Urothelium cell line (cell line): ENCODE data around the gene AMBRA1.
"Not testable (repeated sequence)": the region's sequence is repeated elsewhere in the genome, so short reads cannot be mapped to it uniquely, and the experiment has no call there.

Experiments used
- DNase-seq: peaks from one replicate; pipeline ENCODE4 v3.0.0; 2011; ENCODE audit warnings: low spot score, mixed read lengths
- FAIRE-seq: peaks from 2 replicates; lab custom pipeline; 2011; peaks lifted over from hg19 to GRCh38; lab: Jason Lieb, UNC

The AMBRA1 gene

DNA sequence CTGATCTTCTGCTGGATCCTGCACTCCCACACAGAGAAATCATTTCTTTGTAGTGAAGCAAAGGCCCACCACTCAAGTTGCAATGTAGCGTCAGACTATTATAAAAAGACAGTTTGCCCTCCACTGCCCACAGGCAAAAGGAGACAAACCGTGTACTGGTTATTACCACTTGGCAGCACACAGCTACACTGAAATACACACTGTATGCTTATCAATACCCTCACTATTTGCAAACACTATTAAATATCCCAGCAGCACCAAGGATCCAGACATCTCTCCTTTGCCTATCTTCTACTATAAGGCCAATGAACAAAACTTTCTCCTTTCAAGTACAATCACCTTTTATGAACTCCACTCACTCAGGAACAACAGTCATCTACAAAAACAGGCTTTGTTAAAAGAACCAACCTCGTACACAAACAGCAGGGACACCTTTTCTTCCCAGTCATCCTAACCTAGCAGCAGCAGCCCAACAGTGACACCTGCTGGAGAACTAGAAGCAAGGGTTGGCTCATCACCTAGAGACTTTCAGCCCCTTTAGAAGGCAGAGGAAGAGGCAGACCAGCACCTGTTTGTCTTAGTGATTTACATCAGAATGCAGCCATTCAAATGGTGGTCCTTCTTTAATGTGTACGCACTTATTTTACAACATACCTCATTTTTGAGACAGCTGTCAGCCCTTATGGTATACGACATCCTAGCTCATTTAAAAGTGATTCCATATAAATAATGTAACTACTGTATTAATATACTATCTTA, 56.1 kb downstream of the AMBRA1 start:
- FAIRE-seq (peak; percentile 56), DNase-seq (peak; percentile 78)

DNA sequence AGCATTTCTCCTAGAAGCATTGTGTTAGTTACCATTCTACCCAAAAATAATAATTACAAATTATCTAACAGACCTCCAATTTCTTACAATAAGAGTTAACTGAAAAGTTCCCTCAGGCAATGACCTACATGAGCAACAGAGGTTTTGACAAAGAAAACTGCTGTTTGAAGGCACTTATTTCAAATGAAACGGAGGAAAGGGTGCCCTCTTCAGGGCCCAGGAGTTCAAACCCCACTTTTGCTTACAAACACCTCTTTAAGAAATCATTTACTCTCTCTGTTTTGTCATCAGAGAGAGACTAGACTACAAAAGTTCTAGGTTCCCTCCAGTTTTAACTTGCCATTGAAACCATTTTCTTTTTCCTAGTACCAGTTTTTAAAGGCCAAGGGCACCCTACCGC, 56.7 kb downstream of the AMBRA1 start:
- no peak for DNase-seq
- FAIRE-seq, result no peak

DNA sequence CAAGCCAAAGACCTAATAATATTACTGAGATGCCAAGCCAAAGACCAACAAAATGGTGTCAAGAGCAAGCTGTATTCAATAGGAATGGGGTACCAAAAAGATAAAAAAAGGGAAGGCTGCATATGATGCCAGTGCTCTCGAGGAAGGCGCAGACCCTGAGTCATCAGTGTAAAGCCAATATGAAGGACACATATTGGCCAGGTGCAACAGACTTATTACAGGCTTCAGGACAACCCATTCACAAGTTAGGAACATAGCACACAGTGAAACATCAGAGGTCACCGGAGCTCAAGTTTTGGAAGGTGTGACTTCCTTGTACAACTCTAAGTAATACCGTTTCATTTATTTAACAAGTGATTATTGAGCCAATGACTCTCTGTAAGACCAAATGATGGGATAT, 58.1 kb downstream of the AMBRA1 start:
- DNase-seq (no peak), FAIRE-seq (no peak)

DNA sequence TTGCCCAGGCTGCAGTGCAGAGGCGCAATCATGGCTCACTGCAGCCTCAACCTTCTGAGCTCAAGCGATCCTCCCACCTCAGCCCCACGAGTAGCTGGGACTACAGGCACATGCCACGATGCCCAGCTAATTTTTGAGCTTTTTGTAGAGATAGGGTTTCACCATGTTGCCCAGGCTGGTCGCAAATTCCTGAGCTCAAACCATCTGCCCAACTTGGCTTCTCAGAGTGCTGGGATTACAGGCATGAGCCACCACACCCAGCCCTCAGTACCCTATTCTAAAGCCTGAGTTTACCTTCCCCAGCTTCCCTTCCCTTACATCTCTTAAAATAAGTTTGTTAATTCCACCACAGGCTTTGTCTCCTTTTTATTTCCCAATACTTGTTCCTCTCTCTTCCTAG, 59.1 kb downstream of the AMBRA1 start:
- FAIRE-seq (no peak), DNase-seq (no peak)

- no peak for DNase-seq
- no peak for FAIRE-seq
Observed at GRCh38 chr11:46533396-46534100, 60.3 kb downstream of the AMBRA1 start.

GRCh38 chr11:46529928-46530574, 63.8 kb downstream of the AMBRA1 start:
- no peak for DNase-seq
- FAIRE-seq, result no peak

DNA sequence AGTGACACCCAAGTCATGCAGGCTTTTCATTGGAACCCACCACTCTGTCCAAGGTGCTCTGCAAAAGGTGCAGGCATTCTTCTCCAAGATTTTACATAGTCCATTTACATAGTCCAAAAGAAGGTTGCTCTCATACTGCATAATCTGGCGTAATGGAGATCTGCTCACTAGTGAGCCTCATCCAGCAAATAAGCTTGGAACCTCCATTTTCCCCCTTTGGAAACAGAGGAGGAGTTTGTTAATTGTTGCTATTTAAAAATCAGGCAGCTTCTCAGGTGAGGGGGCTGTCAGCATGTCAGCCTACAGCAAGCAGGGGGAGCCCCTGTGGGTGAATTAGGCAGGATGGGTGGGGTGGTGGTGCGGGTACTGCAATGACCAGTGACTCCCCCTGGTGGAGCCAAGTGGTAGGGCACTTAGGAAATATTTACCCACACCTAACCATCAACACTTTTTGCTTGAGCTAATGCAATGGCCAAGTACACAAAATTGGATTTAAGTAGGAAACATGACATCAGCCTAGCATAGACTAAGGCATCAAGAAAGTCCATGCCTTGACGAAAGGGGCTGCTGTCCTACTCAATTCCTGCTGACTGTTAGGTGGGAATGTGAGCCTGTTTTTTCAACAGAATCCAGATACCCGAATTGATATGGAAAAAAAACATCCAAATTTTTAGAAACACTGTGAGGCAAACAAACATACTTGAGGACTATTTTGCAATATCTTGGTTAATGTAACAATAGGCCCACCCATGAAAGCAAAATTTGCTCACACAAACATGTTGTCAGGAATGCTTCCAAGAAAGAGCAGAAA, 64.5 kb downstream of the AMBRA1 start:
- DNase-seq, result peak; percentile 82
- FAIRE-seq, result no peak

DNA sequence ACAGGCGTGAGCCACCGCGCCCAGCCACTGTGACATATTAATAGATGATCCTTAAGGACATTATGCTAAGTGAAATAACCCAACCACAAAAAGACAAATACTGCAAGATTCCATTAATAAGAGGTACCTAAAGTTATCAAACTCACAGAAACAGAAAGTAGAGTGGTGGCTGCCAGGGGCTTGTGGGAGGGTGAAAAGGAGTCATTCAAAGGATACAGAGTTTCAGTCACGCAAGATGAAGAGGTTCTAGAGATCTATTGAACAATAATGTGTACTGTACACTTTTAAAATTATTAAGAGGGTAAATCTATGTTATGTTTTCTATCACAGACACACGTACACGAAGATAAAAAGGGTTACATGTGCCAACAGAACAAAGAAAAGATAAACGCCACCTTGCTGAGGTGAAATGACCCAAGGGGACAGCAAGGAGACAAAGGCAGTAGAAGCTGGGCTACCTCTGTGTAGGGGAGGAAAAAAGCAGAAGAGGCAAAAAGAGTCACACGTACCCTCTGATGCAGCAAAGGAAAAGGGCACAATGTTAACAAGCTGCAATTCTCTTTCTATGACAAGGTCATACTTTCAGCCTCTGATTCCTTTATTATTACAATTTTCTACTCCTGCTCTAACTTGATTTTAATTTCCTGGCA, 65.3 kb downstream of the AMBRA1 start:
- FAIRE-seq (no peak), DNase-seq (no peak)

- FAIRE-seq (no peak), DNase-seq (no peak)
Observed at GRCh38 chr11:46527591-46528130, 66.2 kb downstream of the AMBRA1 start.

- DNase-seq (no peak), FAIRE-seq (no peak)
Observed at GRCh38 chr11:46526216-46527215, 67.3 kb downstream of the AMBRA1 start.

- DNase-seq, result no peak
- FAIRE-seq, result no peak
Observed at GRCh38 chr11:46524201-46524770, 69.5 kb downstream of the AMBRA1 start.

GRCh38 chr11:46523290-46523689, 70.5 kb downstream of the AMBRA1 start:
- no peak for FAIRE-seq

DNA sequence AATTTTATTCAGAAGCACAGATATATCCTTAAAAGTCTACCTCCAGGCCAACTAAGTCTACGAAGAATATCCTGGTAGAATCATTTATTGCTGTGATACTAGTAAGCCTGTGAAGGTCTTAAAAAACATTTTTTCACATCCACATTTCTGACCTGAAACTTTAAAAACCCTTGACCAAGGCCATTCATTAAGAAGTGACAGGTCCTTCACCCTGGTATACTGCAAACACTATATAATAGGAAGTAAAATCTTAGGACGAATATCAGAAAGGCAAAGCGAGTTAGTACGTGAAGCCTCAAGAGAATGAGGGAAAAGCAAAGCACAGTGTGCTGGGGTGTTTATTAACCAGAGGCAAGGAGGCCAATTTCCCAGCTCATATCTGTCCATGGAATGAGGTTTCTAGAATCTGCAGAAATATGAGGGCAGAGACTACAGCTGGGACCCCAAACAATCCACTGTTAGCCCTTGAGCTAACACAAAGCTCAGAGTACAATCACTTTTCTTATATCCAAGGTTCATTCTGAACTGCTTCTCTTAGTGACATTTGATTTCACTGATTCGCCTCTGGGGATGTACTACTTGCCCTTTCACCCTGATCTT, 71.0 kb downstream of the AMBRA1 start:
- no peak for FAIRE-seq

More at GRCh38 chr11:46523290-46523689, 70.5 kb downstream of the AMBRA1 start:
- no peak for DNase-seq

DNA sequence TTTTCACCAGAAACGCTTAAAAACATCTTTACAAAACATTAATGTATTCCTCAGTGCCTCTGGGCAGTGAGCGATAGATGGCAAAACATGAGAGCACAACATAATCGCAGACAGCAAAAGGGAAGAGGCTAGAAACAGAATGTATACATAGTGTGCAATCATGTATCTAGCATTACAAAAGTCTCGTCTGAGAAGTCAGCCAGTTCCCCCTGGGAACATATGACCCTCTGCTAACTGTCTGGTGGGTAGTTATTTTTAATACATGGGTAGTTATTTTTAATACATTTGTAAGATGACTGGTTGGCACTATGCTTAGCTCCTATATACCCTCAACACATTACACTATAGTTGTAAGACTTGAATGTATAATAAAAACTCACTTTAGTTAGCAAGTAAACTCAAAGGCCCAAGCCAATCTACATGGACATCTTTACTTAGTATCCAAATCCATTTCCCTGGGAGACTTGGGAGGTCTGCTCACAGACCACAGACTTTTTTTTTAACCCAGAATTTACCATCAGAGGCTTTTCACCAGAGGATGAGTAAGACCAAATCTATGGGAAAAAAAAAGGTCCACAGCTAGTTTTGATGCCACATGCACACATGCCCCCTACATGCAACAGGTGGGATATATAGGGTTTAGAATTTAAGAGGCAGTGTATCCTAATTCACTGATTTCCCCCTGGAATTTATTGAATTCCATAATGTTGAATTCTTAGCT, 71.7 kb downstream of the AMBRA1 start:
- DNase-seq (peak; percentile 38), FAIRE-seq (no peak)

More for the DNA sequence above, 71.0 kb downstream of the AMBRA1 start:
- DNase-seq, result no peak

DNA sequence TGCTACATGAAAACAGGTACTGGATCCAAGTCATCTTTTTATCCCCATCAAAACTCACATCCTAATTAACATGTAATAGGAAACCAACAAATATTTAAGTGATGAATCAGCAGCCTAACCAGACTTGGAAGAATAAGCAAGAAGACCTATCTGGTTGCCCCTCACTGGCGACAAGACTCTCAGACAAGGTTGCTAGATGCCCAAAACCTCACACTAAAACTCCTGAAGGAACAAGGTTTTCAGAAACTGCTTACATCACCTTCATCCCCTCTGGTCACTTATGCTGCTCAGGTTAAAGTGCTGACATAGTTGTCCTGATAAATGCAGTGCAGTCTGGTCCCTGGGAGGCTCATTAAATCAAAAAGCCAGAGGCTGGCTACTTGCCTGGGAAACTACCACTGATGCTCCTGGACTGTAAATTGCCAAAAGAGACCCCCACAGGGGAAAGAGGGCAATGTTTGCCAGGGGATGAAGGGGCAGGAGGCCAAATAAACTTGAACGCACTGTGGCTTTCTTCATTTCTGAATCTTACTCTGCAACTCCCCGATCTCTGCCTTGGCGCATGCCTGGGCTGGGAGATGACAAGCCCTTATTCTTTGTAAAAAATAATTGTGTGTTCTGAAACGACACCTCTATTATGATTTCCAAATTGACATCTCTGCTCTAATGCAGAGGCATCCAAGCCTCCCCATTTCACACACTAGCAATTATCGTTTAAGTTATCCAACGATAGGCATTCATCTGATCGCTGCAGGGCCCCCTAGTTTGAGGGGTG, 72.7 kb downstream of the AMBRA1 start:
- FAIRE-seq (no peak), DNase-seq (peak; percentile 69)

DNA sequence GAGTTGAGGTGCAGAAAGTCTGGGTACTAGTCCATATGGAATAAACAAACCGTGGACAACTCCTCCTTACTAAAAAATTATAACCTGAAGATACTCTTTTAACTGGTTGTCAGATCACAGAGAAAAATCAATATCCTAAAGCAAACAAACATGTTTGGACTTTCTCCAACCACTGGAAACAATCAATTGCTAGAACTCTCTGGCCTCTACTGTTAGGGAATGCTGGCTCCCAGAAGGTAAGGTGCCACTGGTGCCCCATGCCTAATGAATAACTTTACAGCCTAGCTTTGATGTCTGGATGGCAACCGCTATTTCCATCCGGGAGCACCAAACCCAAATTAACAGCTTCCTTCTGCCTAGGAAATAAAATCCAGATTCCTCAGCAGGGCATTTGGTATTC, 74.5 kb downstream of the AMBRA1 start:
- DNase-seq, result no peak
- no peak for FAIRE-seq

GRCh38 chr11:46518928-46519327, 74.9 kb downstream of the AMBRA1 start:
- FAIRE-seq, DNase-seq: not testable (repeated sequence)
